SW 1271 (cell line): ENCODE results near the gene SHISA7.
A peak's percentile ranks its signal among the peaks of the same experiment; 100 is the strongest.
"Not testable (repeated sequence)": the region's sequence is repeated elsewhere in the genome, so short reads cannot be mapped to it uniquely, and the experiment has no call there.

Experiments used
- DNase-seq, 2 experiments: peaks; one replicate each; lab custom pipeline; 2025; lab: John Stamatoyannopoulos, UW

The SHISA7 gene

GRCh38 chr19:55419624-55420236 lies 23.4 kb downstream of the SHISA7 start:
- DNase-seq: no peak

- no peak for DNase-seq
These were observed 24.0 kb downstream of the SHISA7 start for GRCh38 chr19:55419103-55419502.

- peak; percentile 32 to 68 for DNase-seq
These were observed 24.9 kb downstream of the SHISA7 start for GRCh38 chr19:55418185-55418584.

GRCh38 chr19:55410168-55410567 lies 32.9 kb downstream of the SHISA7 start:
- no peak for DNase-seq

- DNase-seq: not testable (repeated sequence)
These were observed 33.9 kb downstream of the SHISA7 start for GRCh38 chr19:55409179-55409578.

- no peak for DNase-seq
These were observed 34.6 kb downstream of the SHISA7 start for GRCh38 chr19:55408533-55408872.

- peak; percentile 93 to 97 for DNase-seq
These were observed 35.1 kb downstream of the SHISA7 start for GRCh38 chr19:55407800-55408532.

GRCh38 chr19:55407550-55407799 lies 35.6 kb downstream of the SHISA7 start, which contains the start of gene UBE2S:
Gene UBE2S, minus strand, starts transcription at chr19:55407788. Its CDS starts 199 bp downstream, at chr19:55407589.
- not testable (repeated sequence) for DNase-seq

- DNase-seq: no peak
These were observed 36.1 kb downstream of the SHISA7 start for GRCh38 chr19:55406826-55407549.

GRCh38 chr19:55406091-55406825 lies 36.8 kb downstream of the SHISA7 start:
- DNase-seq: no peak

- no peak for DNase-seq
These were observed 37.5 kb downstream of the SHISA7 start for GRCh38 chr19:55405638-55406037.

- no peak for DNase-seq
These were observed 40.6 kb downstream of the SHISA7 start for GRCh38 chr19:55402509-55402908.

GRCh38 chr19:55401390-55401789 lies 41.7 kb downstream of the SHISA7 start:
- DNase-seq: not testable (repeated sequence)

GRCh38 chr19:55400281-55401087 lies 42.6 kb downstream of the SHISA7 start:
- DNase-seq: no peak

GRCh38 chr19:55398200-55398925 lies 44.7 kb downstream of the SHISA7 start:
- no peak for DNase-seq

GRCh38 chr19:55392820-55393761 lies 50.0 kb downstream of the SHISA7 start:
- DNase-seq: no peak

GRCh38 chr19:55391702-55392615 lies 51.1 kb downstream of the SHISA7 start:
- DNase-seq: no peak

GRCh38 chr19:55391191-55391670 lies 51.9 kb downstream of the SHISA7 start:
- no peak for DNase-seq

GRCh38 chr19:55390461-55390880 lies 52.6 kb downstream of the SHISA7 start:
- DNase-seq: no peak
